ENCODE measurements around the gene NOL9. TPM values are rescaled to one million over a fixed set of nuclear protein-coding genes. Genes with fewer than 3 reads are reported as not detected.

NOL9 gene
- total and polyA plus RNA-seq, 9 of the 15 experiments (the other 6 are each of a cell fraction or from before 2014, with no cell fraction given), result 5.6 to 76.5 (median 47.3) TPM

DNA sequence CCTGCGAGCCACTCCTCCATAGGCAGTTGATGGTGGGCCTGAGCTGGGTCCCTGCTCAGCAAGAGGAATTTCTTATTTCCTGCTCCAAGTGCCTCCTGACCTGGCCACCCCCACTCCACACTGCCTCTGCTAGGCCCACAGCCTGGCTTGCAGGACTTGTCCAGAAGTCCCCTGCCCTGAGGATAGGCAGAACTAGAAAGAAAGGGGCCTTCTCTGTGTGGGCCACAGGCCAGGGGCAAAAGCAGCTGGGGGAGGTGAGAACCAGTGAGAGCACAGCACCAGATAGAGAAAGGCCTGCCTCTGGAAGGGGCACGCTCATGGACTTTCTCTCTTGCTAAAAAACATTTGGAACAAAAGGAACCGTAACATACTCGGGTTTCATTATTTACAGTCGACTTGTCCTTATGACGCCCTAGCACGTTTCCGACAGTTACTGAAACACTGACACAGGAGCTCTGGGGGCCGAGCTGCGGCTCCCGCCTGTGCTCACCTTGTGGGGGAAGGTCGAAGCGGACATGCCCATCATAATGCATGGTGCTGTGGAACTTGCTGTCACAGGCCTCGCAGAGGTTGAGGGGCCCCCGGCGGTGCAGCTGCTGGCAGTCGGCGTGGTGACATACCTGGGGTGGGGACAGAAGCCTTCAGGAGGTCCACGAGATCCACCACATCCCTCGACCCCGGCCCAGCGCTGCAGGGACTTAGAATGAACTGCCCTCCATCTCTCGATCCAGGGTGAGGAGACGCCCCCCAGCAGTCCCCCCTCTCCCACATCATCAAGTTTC, 77.1 kb downstream of the NOL9 start:
- no TSS peak for BruUV-seq (replicated peaks)
- Histone ChIP-seq H3K36me3 (ENCODE audit: control insufficient read depth, insufficient read depth, low read length) (no peaks in the 10 kb centered on the region), H3K79me2 (ENCODE audit: control insufficient read depth, insufficient read depth, low read length) (no peaks in the 10 kb centered on the region), H3K9ac (ENCODE audit: insufficient read depth in 1 of 2, low read depth in 2 of 2, low read length in 2 of 2) (peak overlapping the region in 1 of 2 experiments; percentile 11; a peak in 2 of 4 replicates), H2AFZ (ENCODE audit: low read depth, low read length) (no peak overlapping the region), H3K4me1 (replicated peaks in 1 of 2; ENCODE audit: control insufficient read depth in 2 of 2, insufficient read depth in 2 of 2, low read length in 2 of 2) (peaks cover 0 to 35% of the 10 kb centered on the region in 2 experiments; a peak in 2 of 5 replicates), H3K27me3 (ENCODE audit: control insufficient read depth in 2 of 2, insufficient read depth in 2 of 2, low read length in 2 of 2) (peaks cover 38 to 72% of the 10 kb centered on the region in 2 experiments), H3K9me3 (replicated peaks; ENCODE audit: control insufficient read depth, insufficient read depth, low read depth, low read length) (no peaks in the 10 kb centered on the region), H3K9me1 (ENCODE audit: control insufficient read depth, insufficient read depth, low read length) (no peaks in the 10 kb centered on the region), H3K4me2 (ENCODE audit: insufficient read depth, low read length) (no peak overlapping the region), H3K4me3 (no peak overlapping the region), H3K27ac (ENCODE audit: extremely low read depth, low read depth, low read length) (no peak overlapping the region), H4K20me1 (replicated peaks; ENCODE audit: control insufficient read depth, insufficient read depth, low read length) (peaks cover 22% of the 10 kb centered on the region)
- in situ Hi-C loops (cut with MboI), result loop anchor here (25.0 kb wide), 1 partner anchor 735 kb away; no protein-coding TSS in a partner anchor
- ChIA-PET CTCF (ENCODE audit: low intra/inter-chr PET ratio) (interaction anchor here (0.6 kb wide), 3 partner anchors 35 to 448 kb away, joined by 3 read pairs; no protein-coding TSS in a partner anchor), POLR2A (interaction anchor here (0.5 to 0.6 kb wide), 2 partner anchors 57 to 84 kb away, joined by 3 read pairs; no protein-coding TSS in a partner anchor)
- TF ChIP-seq, protein P1, sequence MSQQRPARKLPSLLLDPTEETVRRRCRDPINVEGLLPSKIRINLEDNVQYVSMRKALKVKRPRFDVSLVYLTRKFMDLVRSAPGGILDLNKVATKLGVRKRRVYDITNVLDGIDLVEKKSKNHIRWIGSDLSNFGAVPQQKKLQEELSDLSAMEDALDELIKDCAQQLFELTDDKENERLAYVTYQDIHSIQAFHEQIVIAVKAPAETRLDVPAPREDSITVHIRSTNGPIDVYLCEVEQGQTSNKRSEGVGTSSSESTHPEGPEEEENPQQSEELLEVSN (IDR thresholded peaks at IDR 0.05; ENCODE audit: borderline replicate concordance in 1 of 2, extremely low read depth in 1 of 2, insufficient read depth in 1 of 2, insufficient read length in 1 of 2, low read depth in 1 of 2, low read length in 1 of 2, poor library complexity in 1 of 2, severe bottlenecking in 1 of 2), result peak in 1 of 2 experiments; percentile 3
- TF ChIP-seq GATAD2B (IDR thresholded peaks at IDR 0.05; ENCODE audit: borderline replicate concordance) (no peak), CBFB (CRISPR knock-in tag; IDR thresholded peaks at IDR 0.05) (0 out of 2 replicates have a peak, but pooled peaks have one; percentile 18)
- intact Hi-C loops (cut with micrococcal nuclease), result no loop called here
- FAIRE-seq, result no peak
- DNase-seq (ENCODE audit: extremely low read depth in 1 of 4, low spot score in 3 of 4), result no peak
- WGBS (ENCODE audit: insufficient coverage, low coverage, missing lambda C conversion rate), result 13% methylated on average over 24 of the region's 24 CpGs
- ATAC-seq, result no peak
